Endothelial cell (in vitro differentiated cells): ENCODE data around the gene ZFR2. TPM values are rescaled to one million over a fixed set of nuclear protein-coding genes. Genes with fewer than 3 reads are reported as not detected.

Experiments
- DNase-seq: peaks from one replicate; pipeline ENCODE4 v3.0.0; 2021; ENCODE audit warnings: low spot score
- H3K27ac Mint-ChIP-seq: one replicate; pipeline ENCODE4 v1.8.0; 2021; ENCODE audit warnings: mixed read lengths, inconsistent platforms; ENCODE audit not compliant: unreplicated experiment
- H3K27me3 Mint-ChIP-seq: one replicate; pipeline ENCODE4 v1.8.0; 2021; ENCODE audit warnings: mild to moderate bottlenecking, moderate library complexity, mixed read lengths, inconsistent platforms; ENCODE audit not compliant: unreplicated experiment
- H3K36me3 Mint-ChIP-seq: one replicate; pipeline ENCODE4 v1.8.0; 2021; ENCODE audit warnings: mild to moderate bottlenecking, low read depth, mixed read lengths, inconsistent platforms; ENCODE audit not compliant: unreplicated experiment
- H3K4me1 Mint-ChIP-seq: one replicate; pipeline ENCODE4 v1.8.0; 2021; ENCODE audit warnings: mild to moderate bottlenecking, mixed read lengths, inconsistent platforms; ENCODE audit not compliant: unreplicated experiment
- H3K4me3 Mint-ChIP-seq: one replicate; pipeline ENCODE4 v1.8.0; 2021; ENCODE audit warnings: mild to moderate bottlenecking, mixed read lengths, inconsistent platforms; ENCODE audit not compliant: unreplicated experiment
- H3K9me3 Mint-ChIP-seq: one replicate; pipeline ENCODE4 v1.8.0; 2021; ENCODE audit warnings: mixed read lengths, inconsistent platforms; ENCODE audit not compliant: unreplicated experiment
- total RNA-seq: library from RNA; stranded (reverse); fragmentation: NEBNext Ultra II Directional; extraction: Animal tissue kit (Norgen Biotek cat#: 25700); gene quantifications from one replicate; pipeline ENCODE4 v1.2.1, GENCODE V29; 2021; ENCODE audit not compliant: unreplicated experiment
- TF ChIP-seq, protein P1 (sequence below): fragments of 200-600 bp; sonication (generic); IDR thresholded peaks from one replicate; pipeline ENCODE4 v1.5.0; 2021; ENCODE audit warnings: antibody characterized with exemption; ENCODE audit not compliant: unreplicated experiment

Gene ZFR2
- total RNA-seq, 1 donor from 2014 or later, result 1.8 TPM

DNA sequence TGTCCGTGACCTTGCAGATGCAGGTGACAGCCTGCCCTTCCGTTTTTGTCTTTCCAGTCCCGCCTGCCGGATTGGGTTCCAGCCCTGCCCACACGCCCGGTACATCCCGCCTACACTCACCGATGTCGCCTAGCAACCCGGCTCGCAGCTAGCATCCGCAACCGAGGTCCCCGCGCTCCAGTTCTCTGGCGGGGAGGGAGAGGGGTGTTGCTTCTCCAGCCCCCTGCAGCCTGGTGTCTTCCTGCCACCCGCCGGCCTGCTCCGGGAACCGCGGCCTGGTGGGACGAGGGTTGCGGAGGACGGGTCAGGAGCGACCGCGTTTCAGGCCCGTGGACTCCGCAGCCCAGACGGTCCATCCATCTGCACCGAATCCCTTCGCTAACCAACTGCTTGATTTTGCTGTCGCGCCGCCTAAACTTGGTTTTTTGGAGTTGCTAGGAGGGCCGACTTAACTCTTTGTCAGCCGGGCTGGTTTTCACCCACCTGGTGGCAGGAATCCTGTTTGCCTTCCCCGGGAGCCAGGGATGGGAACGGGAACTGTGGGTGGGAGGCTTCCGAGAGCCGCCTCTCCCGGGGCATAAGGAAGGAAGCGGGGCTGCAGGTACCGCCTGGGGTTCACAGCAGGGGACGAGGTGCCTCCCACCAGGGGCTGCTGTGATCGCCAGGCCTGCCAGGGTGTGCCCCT is 67.3 kb downstream of the ZFR2 start:
- H3K4me1 Mint-ChIP-seq, result no peaks in the 10 kb centered on the region
- H3K4me3 Mint-ChIP-seq, result no peak overlapping the region
- H3K27me3 Mint-ChIP-seq, result peaks cover 3% of the 10 kb centered on the region
- peaks cover 5% of the 10 kb centered on the region for H3K9me3 Mint-ChIP-seq
- no peak overlapping the region for H3K27ac Mint-ChIP-seq
- peaks cover 5% of the 10 kb centered on the region for H3K36me3 Mint-ChIP-seq
- TF ChIP-seq, protein P1, sequence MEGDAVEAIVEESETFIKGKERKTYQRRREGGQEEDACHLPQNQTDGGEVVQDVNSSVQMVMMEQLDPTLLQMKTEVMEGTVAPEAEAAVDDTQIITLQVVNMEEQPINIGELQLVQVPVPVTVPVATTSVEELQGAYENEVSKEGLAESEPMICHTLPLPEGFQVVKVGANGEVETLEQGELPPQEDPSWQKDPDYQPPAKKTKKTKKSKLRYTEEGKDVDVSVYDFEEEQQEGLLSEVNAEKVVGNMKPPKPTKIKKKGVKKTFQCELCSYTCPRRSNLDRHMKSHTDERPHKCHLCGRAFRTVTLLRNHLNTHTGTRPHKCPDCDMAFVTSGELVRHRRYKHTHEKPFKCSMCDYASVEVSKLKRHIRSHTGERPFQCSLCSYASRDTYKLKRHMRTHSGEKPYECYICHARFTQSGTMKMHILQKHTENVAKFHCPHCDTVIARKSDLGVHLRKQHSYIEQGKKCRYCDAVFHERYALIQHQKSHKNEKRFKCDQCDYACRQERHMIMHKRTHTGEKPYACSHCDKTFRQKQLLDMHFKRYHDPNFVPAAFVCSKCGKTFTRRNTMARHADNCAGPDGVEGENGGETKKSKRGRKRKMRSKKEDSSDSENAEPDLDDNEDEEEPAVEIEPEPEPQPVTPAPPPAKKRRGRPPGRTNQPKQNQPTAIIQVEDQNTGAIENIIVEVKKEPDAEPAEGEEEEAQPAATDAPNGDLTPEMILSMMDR, result no peak
- DNase-seq, result peak; percentile 53

DNA sequence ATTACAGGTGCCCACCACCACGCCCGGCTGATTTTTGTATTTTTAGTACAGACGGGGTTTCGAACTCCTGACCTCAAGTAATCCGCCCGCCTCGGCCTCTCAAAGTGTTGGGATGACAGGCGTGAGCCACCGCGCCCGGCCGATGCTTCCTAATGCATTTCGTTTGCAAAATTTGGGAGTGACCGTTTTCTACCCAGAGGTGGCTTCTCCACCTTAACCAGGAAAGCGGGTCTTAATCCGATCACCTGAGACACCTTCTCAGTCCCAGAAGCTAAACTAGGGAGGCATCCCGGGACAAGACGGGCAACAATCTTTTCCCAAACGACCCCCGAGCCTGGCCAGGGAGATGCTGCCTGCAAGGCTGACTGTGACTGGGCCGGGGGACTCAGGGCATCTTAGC is 67.8 kb downstream of the ZFR2 start:
- Mint-ChIP-seq H3K27me3 (peaks cover 3% of the 10 kb centered on the region), H3K27ac (no peak overlapping the region), H3K36me3 (peaks cover 5% of the 10 kb centered on the region), H3K9me3 (peaks cover 6% of the 10 kb centered on the region), H3K4me1 (no peaks in the 10 kb centered on the region), H3K4me3 (no peak overlapping the region)
- DNase-seq, result no peak
- TF ChIP-seq, protein P1, result no peak

DNA sequence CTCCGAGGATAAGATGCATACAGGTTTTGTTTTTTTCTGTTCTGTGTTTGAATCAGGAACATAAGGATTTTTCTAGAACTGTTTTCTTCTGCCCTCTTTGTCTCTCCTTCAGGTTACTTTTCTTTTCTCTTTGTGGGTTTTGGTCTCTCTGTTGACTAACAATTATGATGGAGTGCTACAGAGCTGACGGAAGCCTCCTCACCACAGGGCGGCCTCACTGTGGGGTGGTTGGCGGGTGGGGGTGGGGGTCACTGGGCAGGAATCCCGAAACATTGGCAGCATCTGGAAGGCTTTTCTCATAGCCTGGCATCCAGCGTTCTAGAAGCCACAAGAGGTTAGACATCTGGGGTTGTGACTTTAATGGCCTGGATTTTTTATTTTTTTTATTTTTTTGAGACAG is 70.7 kb downstream of the ZFR2 start:
- Mint-ChIP-seq H3K27me3 (no peaks in the 10 kb centered on the region), H3K36me3 (peaks cover 5% of the 10 kb centered on the region), H3K4me3 (no peak overlapping the region), H3K9me3 (peaks cover 6% of the 10 kb centered on the region), H3K27ac (no peak overlapping the region), H3K4me1 (no peaks in the 10 kb centered on the region)
- no peak for DNase-seq
- TF ChIP-seq, protein P1, result no peak

DNA sequence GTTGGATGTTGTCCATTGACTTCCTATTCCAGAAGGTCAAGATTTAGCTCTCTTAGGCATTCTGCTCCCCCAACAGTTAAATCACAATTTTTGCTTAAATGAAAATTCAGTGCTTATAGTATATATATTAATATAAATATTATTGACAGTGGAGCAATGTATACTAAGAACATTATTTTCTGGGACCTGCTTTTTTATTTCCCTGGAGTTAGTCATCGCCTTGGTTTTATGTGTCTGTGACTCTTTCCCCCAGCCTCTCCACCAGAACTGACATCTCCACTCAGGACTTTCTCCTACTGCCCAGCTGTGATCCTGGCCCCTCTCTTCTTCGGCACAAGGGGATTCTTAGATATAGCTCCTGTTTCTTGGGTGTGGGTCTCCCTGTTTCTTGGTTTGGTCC is 72.5 kb downstream of the ZFR2 start:
- H3K36me3 Mint-ChIP-seq, result peaks cover 5% of the 10 kb centered on the region
- H3K4me1 Mint-ChIP-seq, result no peaks in the 10 kb centered on the region
- no peak overlapping the region for H3K4me3 Mint-ChIP-seq
- peaks cover 6% of the 10 kb centered on the region for H3K9me3 Mint-ChIP-seq
- TF ChIP-seq, protein P1, result no peak
- H3K27me3 Mint-ChIP-seq, result no peaks in the 10 kb centered on the region
- no peak overlapping the region for H3K27ac Mint-ChIP-seq
- no peak for DNase-seq

DNA sequence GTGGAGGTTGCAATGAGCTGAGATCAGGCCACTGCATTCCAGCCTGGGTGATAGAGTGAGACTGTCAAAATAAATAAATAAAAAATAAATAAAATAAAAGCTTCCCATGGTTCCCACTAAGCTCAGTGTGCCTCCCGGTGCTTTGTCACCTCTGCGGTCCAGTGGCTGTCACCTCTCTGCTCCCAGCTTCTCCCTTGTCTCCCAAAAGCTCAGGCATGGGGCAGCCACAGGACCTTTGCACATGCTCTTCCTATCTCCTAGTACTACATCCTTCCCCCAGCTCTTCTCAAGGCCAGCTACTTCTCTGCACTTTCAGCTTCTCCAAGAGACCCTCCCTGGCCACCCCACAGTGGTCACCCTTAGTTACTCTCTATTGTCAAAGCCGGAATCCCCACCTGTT is 75.0 kb downstream of the ZFR2 start:
- Mint-ChIP-seq H3K4me3 (no peak overlapping the region), H3K4me1 (no peaks in the 10 kb centered on the region), H3K27ac (no peak overlapping the region), H3K9me3 (peaks cover 6% of the 10 kb centered on the region), H3K36me3 (peaks cover 5% of the 10 kb centered on the region), H3K27me3 (peaks cover 6% of the 10 kb centered on the region)
- no peak for DNase-seq
- TF ChIP-seq, protein P1, result no peak
